GM23338 (cell line): ENCODE measurements around the gene ANGPTL2. TPM values are rescaled to one million over a fixed set of nuclear protein-coding genes. Genes with fewer than 3 reads are reported as not detected.

ENCODE experiments used
- ATAC-seq: fragments of 200-7000 bp; cut with Tn5 transposase; 3 replicates; pipeline ENCODE4 v1.9.1; 2020
- DNase-seq: peaks from one replicate; pipeline ENCODE4 v3.0.0-alpha.2; 2015; ENCODE audit warnings: low spot score
- H2AFZ ChIP-seq: fragments of 200-600 bp; sonication (generic); 2 replicates; pipeline ENCODE4 v1.8.0; 2016; ENCODE audit warnings: antibody characterized with exemption, mild to moderate bottlenecking, moderate library complexity
- H3F3A ChIP-seq: fragments of 200-600 bp; sonication (generic); replicated peaks from 2 replicates; pipeline ENCODE4 v1.8.0; 2017; ENCODE audit warnings: antibody characterized with exemption, mixed run types, low read depth
- H3K27ac ChIP-seq: fragments of 200-600 bp; sonication (generic); 2 replicates; pipeline ENCODE4 v1.6.1; 2016; ENCODE audit warnings: low read depth
- H3K27me3 ChIP-seq: fragments of 200-600 bp; sonication (generic); 2 replicates; pipeline ENCODE4 v1.8.0; 2016; ENCODE audit warnings: mild to moderate bottlenecking, mixed run types, moderate library complexity; ENCODE audit not compliant: insufficient read depth
- H3K36me3 ChIP-seq: fragments of 200-600 bp; sonication (generic); 2 replicates; pipeline ENCODE4 v1.8.0; 2016; ENCODE audit warnings: mild to moderate bottlenecking; ENCODE audit not compliant: insufficient read depth
- H3K4me1 ChIP-seq: fragments of 200-600 bp; sonication (generic); 2 replicates; pipeline ENCODE4 v1.8.0; 2016; ENCODE audit warnings: mild to moderate bottlenecking, moderate library complexity; ENCODE audit not compliant: insufficient read depth
- H3K4me2 ChIP-seq: fragments of 200-600 bp; sonication (generic); 2 replicates; pipeline ENCODE4 v1.7.1; 2017; ENCODE audit warnings: mixed run types
- H3K4me3 ChIP-seq: fragments of 200-600 bp; sonication (generic); 2 replicates; pipeline ENCODE4 v1.6.1; 2016; ENCODE audit warnings: mixed run types
- H3K79me2 ChIP-seq: fragments of 200-600 bp; sonication (generic); replicated peaks from 2 replicates; pipeline ENCODE4 v1.8.0; 2017; ENCODE audit warnings: mild to moderate bottlenecking; ENCODE audit not compliant: insufficient read depth
- H3K9me2 ChIP-seq: fragments of 200-600 bp; sonication (generic); 2 replicates; pipeline ENCODE4 v1.8.0; 2017; ENCODE audit not compliant: insufficient read depth
- H4K20me1 ChIP-seq: fragments of 200-600 bp; sonication (generic); replicated peaks from 2 replicates; pipeline ENCODE4 v1.8.0; 2017; ENCODE audit warnings: mild to moderate bottlenecking; ENCODE audit not compliant: insufficient read depth
- H3K27ac Mint-ChIP-seq: 2 replicates; pipeline ENCODE4 v1.8.0; 2020; ENCODE audit warnings: inconsistent platforms, mild to moderate bottlenecking, moderate library complexity, mixed read lengths
- H3K27me3 Mint-ChIP-seq: 3 replicates; pipeline ENCODE4 v1.8.0; 2022; ENCODE audit warnings: low read depth, mild to moderate bottlenecking, moderate library complexity, mixed read lengths, inconsistent platforms; ENCODE audit not compliant: insufficient read depth, poor library complexity
- H3K36me3 Mint-ChIP-seq: 3 replicates; pipeline ENCODE4 v1.8.0; 2021; ENCODE audit warnings: low read depth, mild to moderate bottlenecking, inconsistent platforms, moderate library complexity, mixed read lengths
- H3K4me1 Mint-ChIP-seq: 3 replicates; pipeline ENCODE4 v1.8.0; 2020; ENCODE audit warnings: mild to moderate bottlenecking, inconsistent platforms, mixed read lengths
- H3K4me3 Mint-ChIP-seq: 3 replicates; pipeline ENCODE4 v1.8.0; 2021; ENCODE audit warnings: moderate library complexity, mild to moderate bottlenecking, inconsistent platforms, mixed read lengths
- H3K9me3 Mint-ChIP-seq: 3 replicates; pipeline ENCODE4 v1.8.0; 2020; ENCODE audit warnings: moderate library complexity, mild to moderate bottlenecking, inconsistent platforms, mixed read lengths
- CREB1 ChIP-seq: fragments of 250-450 bp; sonication (Bioruptor Pico); IDR thresholded peaks from 2 replicates; pipeline ENCODE4 v1.5.0; 2020; ENCODE audit warnings: low read depth, mild to moderate bottlenecking, moderate library complexity
- EZH2 ChIP-seq: fragments of 200-600 bp; sonication (generic); IDR thresholded peaks from one replicate; pipeline ENCODE4 v1.8.0; 2017; ENCODE audit warnings: antibody characterized with exemption, mild to moderate bottlenecking, low read depth; ENCODE audit not compliant: unreplicated experiment
- EZH2phosphoT487 ChIP-seq: fragments of 200-600 bp; sonication (generic); IDR thresholded peaks from one replicate; pipeline ENCODE4 v1.8.1; 2018; ENCODE audit warnings: antibody characterized with exemption; ENCODE audit not compliant: unreplicated experiment
- JUNB ChIP-seq: IDR thresholded peaks from one replicate; pipeline ENCODE4 v1.6.1; 2016; ENCODE audit warnings: antibody characterized with exemption; ENCODE audit not compliant: unreplicated experiment
- POLR2AphosphoS5 ChIP-seq: IDR thresholded peaks from 2 replicates; pipeline ENCODE4 v1.6.1; 2016; ENCODE audit warnings: antibody characterized with exemption, low read depth
- STAT1 ChIP-seq: IDR thresholded peaks from one replicate; pipeline ENCODE4 v1.6.1; 2016; ENCODE audit warnings: antibody characterized with exemption; ENCODE audit not compliant: unreplicated experiment
- ZNF331 ChIP-seq: fragments of 250-450 bp; sonication (Bioruptor Pico); IDR thresholded peaks from 2 replicates; pipeline ENCODE4 v1.5.0; 2020; ENCODE audit warnings: low read depth, mild to moderate bottlenecking, moderate library complexity
- ZNF462 ChIP-seq: fragments of 250-450 bp; sonication (Bioruptor Pico); IDR thresholded peaks from 2 replicates; pipeline ENCODE4 v1.5.0; 2020; ENCODE audit warnings: mild to moderate bottlenecking, moderate library complexity
- polyA plus RNA-seq: library from polyadenylated mRNA; unstranded; fragments of >200 nt; fragmentation: Nextera tagmentation; extraction: Ambion mirVana; gene quantifications from 2 replicates; pipeline ENCODE4 v1.2.1, GENCODE V29; 2016
- total RNA-seq: library from RNA; depleted of rRNA; stranded (reverse); fragments of >200 nt; shearing (Covaris generic); gene quantifications from 2 replicates; pipeline ENCODE4 v1.2.3, GENCODE V29; 2014
- TF ChIP-seq, protein P1 (sequence below), 2 experiments: fragments of 200-600 bp in 1 of 2; sonication (generic) in 1 of 2; conservative IDR thresholded peaks; 2 replicates each; pipeline versions ENCODE4 v1.5.1 to v1.6.1; 2016 to 2017; ENCODE audit warnings: antibody characterized with exemption in 2 of 2, low read depth in 2 of 2, mild to moderate bottlenecking in 2 of 2, moderate library complexity in 1 of 2
- TF ChIP-seq, protein P2 (sequence below): IDR thresholded peaks from 2 replicates; pipeline ENCODE4 v1.6.1; 2016; ENCODE audit warnings: antibody characterized with exemption

Gene ANGPTL2
- total and polyA plus RNA-seq, 2 experiments from 2014 or later = 2.9 to 5.2 TPM

DNA sequence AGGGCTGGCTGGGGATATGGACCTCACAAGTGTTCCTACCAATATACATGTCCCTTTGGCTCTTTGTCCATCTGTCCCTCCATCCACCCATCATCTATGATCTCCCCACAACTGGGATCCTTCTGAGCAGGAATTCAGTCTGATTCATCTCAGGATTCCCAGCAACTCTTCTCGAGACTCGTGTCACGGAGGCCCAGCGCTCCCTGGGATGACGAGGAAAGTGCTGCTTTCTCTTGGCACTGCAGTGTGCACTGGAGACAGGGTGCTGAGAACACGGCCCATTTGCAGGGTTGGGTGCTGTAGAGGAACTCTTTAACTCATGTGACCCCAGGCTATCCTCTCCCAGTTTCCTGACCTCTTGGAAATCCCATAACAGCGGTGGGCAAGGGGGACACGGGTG is 72.9 kb downstream of the ANGPTL2 start:
- H3K27me3 Mint-ChIP-seq = peaks cover 6% of the 10 kb centered on the region
- H3K27me3 ChIP-seq = no peaks in the 10 kb centered on the region
- 0 out of 2 replicates have a peak, but pooled peaks cover 4% of the 10 kb centered on the region for H4K20me1 ChIP-seq
- no peak overlapping the region for H3K27ac Mint-ChIP-seq
- no peaks in the 10 kb centered on the region for H3K9me3 Mint-ChIP-seq
- H3K4me2 ChIP-seq = no peak overlapping the region
- no peak overlapping the region for H2AFZ ChIP-seq
- ATAC-seq (no peak), DNase-seq (no peak)
- no peaks in the 10 kb centered on the region for H3K36me3 Mint-ChIP-seq
- TF ChIP-seq STAT1 = no peak
- no peak for TF ChIP-seq CREB1 (CRISPR knock-in tag)
- H3K4me3 ChIP-seq = no peak overlapping the region
- no peaks in the 10 kb centered on the region for H3K79me2 ChIP-seq
- H3K9me2 ChIP-seq = no peaks in the 10 kb centered on the region
- no peak overlapping the region for H3K27ac ChIP-seq
- no peaks in the 10 kb centered on the region for H3K4me1 ChIP-seq
- H3K36me3 ChIP-seq = no peaks in the 10 kb centered on the region
- H3F3A ChIP-seq = no peaks in the 10 kb centered on the region
- no peak overlapping the region for H3K4me3 Mint-ChIP-seq
- H3K4me1 Mint-ChIP-seq = no peaks in the 10 kb centered on the region

DNA sequence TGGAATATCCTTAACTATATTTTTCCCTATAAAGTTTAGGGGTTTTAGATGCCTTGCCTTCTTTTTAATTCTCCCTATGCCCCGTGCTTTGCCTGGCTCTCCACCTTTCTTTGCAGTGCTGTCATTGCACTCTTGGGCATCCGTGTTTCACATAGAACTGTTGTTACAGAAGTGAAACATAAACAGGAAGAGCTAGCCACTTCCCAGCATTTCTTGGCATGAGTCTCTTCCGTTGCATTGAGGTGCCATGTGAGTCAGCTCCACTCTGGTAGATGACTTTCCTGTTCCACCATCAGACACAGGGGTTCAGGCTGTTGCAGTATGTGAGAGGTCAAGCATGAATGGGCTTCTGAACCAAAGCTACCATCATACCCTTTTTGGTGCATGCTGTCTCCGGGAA is 73.4 kb downstream of the ANGPTL2 start:
- Histone ChIP-seq H3K4me2 (no peak overlapping the region), H2AFZ (no peak overlapping the region), H3K79me2 (no peaks in the 10 kb centered on the region), H3K27me3 (no peaks in the 10 kb centered on the region), H3K9me2 (no peaks in the 10 kb centered on the region), H3K36me3 (no peaks in the 10 kb centered on the region), H3F3A (no peaks in the 10 kb centered on the region), H3K27ac (no peak overlapping the region), H3K4me1 (no peaks in the 10 kb centered on the region), H3K4me3 (no peak overlapping the region), H4K20me1 (0 out of 2 replicates have a peak, but pooled peaks cover 4% of the 10 kb centered on the region)
- Mint-ChIP-seq H3K36me3 (no peaks in the 10 kb centered on the region), H3K27ac (no peak overlapping the region), H3K4me3 (no peak overlapping the region), H3K9me3 (no peaks in the 10 kb centered on the region), H3K27me3 (peaks cover 4% of the 10 kb centered on the region), H3K4me1 (no peaks in the 10 kb centered on the region)
- TF ChIP-seq ZNF462 = no peak
- no peak for TF ChIP-seq CREB1 (CRISPR knock-in tag)
- no peak for TF ChIP-seq JUNB
- TF ChIP-seq, protein P1, sequence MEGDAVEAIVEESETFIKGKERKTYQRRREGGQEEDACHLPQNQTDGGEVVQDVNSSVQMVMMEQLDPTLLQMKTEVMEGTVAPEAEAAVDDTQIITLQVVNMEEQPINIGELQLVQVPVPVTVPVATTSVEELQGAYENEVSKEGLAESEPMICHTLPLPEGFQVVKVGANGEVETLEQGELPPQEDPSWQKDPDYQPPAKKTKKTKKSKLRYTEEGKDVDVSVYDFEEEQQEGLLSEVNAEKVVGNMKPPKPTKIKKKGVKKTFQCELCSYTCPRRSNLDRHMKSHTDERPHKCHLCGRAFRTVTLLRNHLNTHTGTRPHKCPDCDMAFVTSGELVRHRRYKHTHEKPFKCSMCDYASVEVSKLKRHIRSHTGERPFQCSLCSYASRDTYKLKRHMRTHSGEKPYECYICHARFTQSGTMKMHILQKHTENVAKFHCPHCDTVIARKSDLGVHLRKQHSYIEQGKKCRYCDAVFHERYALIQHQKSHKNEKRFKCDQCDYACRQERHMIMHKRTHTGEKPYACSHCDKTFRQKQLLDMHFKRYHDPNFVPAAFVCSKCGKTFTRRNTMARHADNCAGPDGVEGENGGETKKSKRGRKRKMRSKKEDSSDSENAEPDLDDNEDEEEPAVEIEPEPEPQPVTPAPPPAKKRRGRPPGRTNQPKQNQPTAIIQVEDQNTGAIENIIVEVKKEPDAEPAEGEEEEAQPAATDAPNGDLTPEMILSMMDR (conservative IDR thresholded peaks at IDR 0.05; ENCODE audit: low read depth in 2 of 2) = no peak
- TF ChIP-seq ZNF331 (CRISPR knock-in tag) = no peak
- no peak for TF ChIP-seq EZH2phosphoT487
- TF ChIP-seq STAT1 = no peak
- TF ChIP-seq, protein P2, sequence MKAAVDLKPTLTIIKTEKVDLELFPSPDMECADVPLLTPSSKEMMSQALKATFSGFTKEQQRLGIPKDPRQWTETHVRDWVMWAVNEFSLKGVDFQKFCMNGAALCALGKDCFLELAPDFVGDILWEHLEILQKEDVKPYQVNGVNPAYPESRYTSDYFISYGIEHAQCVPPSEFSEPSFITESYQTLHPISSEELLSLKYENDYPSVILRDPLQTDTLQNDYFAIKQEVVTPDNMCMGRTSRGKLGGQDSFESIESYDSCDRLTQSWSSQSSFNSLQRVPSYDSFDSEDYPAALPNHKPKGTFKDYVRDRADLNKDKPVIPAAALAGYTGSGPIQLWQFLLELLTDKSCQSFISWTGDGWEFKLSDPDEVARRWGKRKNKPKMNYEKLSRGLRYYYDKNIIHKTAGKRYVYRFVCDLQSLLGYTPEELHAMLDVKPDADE = no peak
- TF ChIP-seq POLR2AphosphoS5 = no peak
- TF ChIP-seq EZH2 = no peak
- ATAC-seq = no peak
- no peak for DNase-seq
